IMR-90 (cell line): ENCODE results near the gene RPEL1. TPM values are rescaled to one million over a fixed set of nuclear protein-coding genes. Genes with fewer than 3 reads are reported as not detected.

Experiments
- ATAC-seq: fragments of 200-7000 bp; cut with Tn5 transposase; 2 replicates; pipeline ENCODE4 v1.9.1; 2020; ENCODE audit warnings: low read depth, mild to moderate bottlenecking, moderate library complexity
- BruUV-seq: library from RNA; stranded (reverse); fragments of 400-500 nt; replicated peaks from 2 replicates; lab custom pipeline; 2021; lab: Mats Ljungman, UMichigan
- CTCF ChIA-PET: fragments of 300-600 bp; formaldehyde crosslinking; extraction: SDS; loops from one replicate; lab custom pipeline; 2021; ENCODE audit warnings: antibody characterized with exemption; lab: Yijun Ruan, JAX
- POLR2A ChIA-PET: fragments of 300-600 bp; sonication (Branson Sonifier 250); formaldehyde crosslinking; loops from one replicate; lab custom pipeline; 2022; ENCODE audit warnings: antibody characterized with exemption; ENCODE audit not compliant: unreplicated experiment; lab: Charles Lee
- DNase-seq: peaks from one replicate; pipeline ENCODE4 v3.0.0; 2013
- H2AFZ ChIP-seq: replicated peaks from 2 replicates; pipeline ENCODE3; 2013; ENCODE audit warnings: low read length, mild to moderate bottlenecking; ENCODE audit not compliant: poor library complexity
- H2AK5ac ChIP-seq: 2 replicates; pipeline ENCODE4 v1.6.1; 2013; ENCODE audit warnings: low read depth, low read length, inconsistent platforms
- H2AK9ac ChIP-seq: replicated peaks from 2 replicates; pipeline ENCODE3; 2013; ENCODE audit warnings: mild to moderate bottlenecking, low read depth, low read length, moderate library complexity; ENCODE audit not compliant: poor library complexity
- H2BK120ac ChIP-seq: 2 replicates; pipeline ENCODE4 v1.6.1; 2013; ENCODE audit warnings: low read depth, low read length, inconsistent platforms
- H2BK15ac ChIP-seq: 3 replicates; pipeline ENCODE4 v1.6.1; 2013; ENCODE audit warnings: low read depth, low read length, inconsistent platforms
- H2BK20ac ChIP-seq: 2 replicates; pipeline ENCODE4 v1.6.1; 2013; ENCODE audit warnings: low read depth, mild to moderate bottlenecking, inconsistent platforms, low read length, moderate library complexity
- H2BK5ac ChIP-seq: 2 replicates; pipeline ENCODE4 v1.6.1; 2013; ENCODE audit warnings: mild to moderate bottlenecking, low read depth, low read length, inconsistent platforms; ENCODE audit not compliant: poor library complexity, severe bottlenecking
- H3K14ac ChIP-seq: replicated peaks from 2 replicates; pipeline ENCODE4 v1.6.1; 2013; ENCODE audit warnings: low read depth, low read length, inconsistent platforms
- H3K18ac ChIP-seq: 2 replicates; pipeline ENCODE4 v1.6.1; 2013; ENCODE audit warnings: low read depth, low read length, control low read depth
- H3K23ac ChIP-seq: 2 replicates; pipeline ENCODE4 v1.6.1; 2013; ENCODE audit warnings: low read depth, low read length, inconsistent platforms
- H3K27ac ChIP-seq: 2 replicates; pipeline ENCODE4 v1.5.1; 2013; ENCODE audit warnings: mild to moderate bottlenecking, control low read depth, low read length; ENCODE audit not compliant: insufficient read depth
- H3K27me3 ChIP-seq: 2 replicates; pipeline ENCODE4 v1.6.1; 2013; ENCODE audit warnings: low read length; ENCODE audit not compliant: control insufficient read depth, insufficient read depth
- H3K36me3 ChIP-seq: 2 replicates; pipeline ENCODE4 v1.6.1; 2013; ENCODE audit warnings: low read length, mixed read lengths; ENCODE audit not compliant: control insufficient read depth, insufficient read depth
- H3K4ac ChIP-seq: 2 replicates; pipeline ENCODE4 v1.6.1; 2013; ENCODE audit warnings: low read depth, low read length, inconsistent platforms
- H3K4me1 ChIP-seq: 2 replicates; pipeline ENCODE4 v1.6.1; 2013; ENCODE audit warnings: low read length, mixed read lengths; ENCODE audit not compliant: control insufficient read depth, insufficient read depth
- H3K4me2 ChIP-seq: 2 replicates; pipeline ENCODE4 v1.6.1; 2013; ENCODE audit warnings: low read depth, mild to moderate bottlenecking, control low read depth, low read length, moderate library complexity
- H3K4me3 ChIP-seq: 2 replicates; pipeline ENCODE4 v1.5.1; 2013; ENCODE audit warnings: low read depth, mild to moderate bottlenecking, control low read depth, low read length, moderate library complexity; ENCODE audit not compliant: insufficient read depth
- H3K56ac ChIP-seq: 2 replicates; pipeline ENCODE4 v1.6.1; 2013; ENCODE audit warnings: low read length, inconsistent platforms; ENCODE audit not compliant: insufficient read depth; ENCODE audit errors: extremely low read depth
- H3K79me1 ChIP-seq, 2 experiments: 2 replicates each; pipeline ENCODE4 v1.6.1; 2013; ENCODE audit warnings: low read length in 2 of 2, inconsistent platforms in 1 of 2, low read depth in 1 of 2
- H3K9ac ChIP-seq: 2 replicates; pipeline ENCODE4 v1.6.1; 2013; ENCODE audit warnings: low read depth, low read length, control low read depth
- H3K9me1 ChIP-seq: 2 replicates; pipeline ENCODE4 v1.6.1; 2013; ENCODE audit warnings: low read length, inconsistent platforms; ENCODE audit not compliant: insufficient read depth
- H3K9me3 ChIP-seq: 2 replicates; pipeline ENCODE4 v1.6.1; 2013; ENCODE audit warnings: low read length; ENCODE audit not compliant: control insufficient read depth, insufficient read depth
- H4K20me1 ChIP-seq: 2 replicates; pipeline ENCODE4 v1.6.1; 2013; ENCODE audit warnings: low read length, inconsistent platforms; ENCODE audit not compliant: insufficient read depth
- H4K5ac ChIP-seq: 2 replicates; pipeline ENCODE4 v1.6.1; 2013; ENCODE audit warnings: mild to moderate bottlenecking, low read depth, low read length, control low read depth
- H4K8ac ChIP-seq, 2 experiments: 2 replicates each; pipeline ENCODE4 v1.6.1; 2013; ENCODE audit warnings: low read depth in 2 of 2, low read length in 2 of 2, control low read depth in 1 of 2, inconsistent platforms in 1 of 2
- H4K91ac ChIP-seq: 2 replicates; pipeline ENCODE4 v1.6.1; 2013; ENCODE audit warnings: low read depth, low read length, inconsistent platforms; ENCODE audit not compliant: insufficient read depth
- CHD1 ChIP-seq: IDR thresholded peaks from 2 replicates; pipeline ENCODE4 v1.6.1; 2012; ENCODE audit warnings: low read depth, low read length, improper control_type of control experiment
- MAFK ChIP-seq: IDR thresholded peaks from 2 replicates; pipeline ENCODE4 v1.6.1; 2012; ENCODE audit warnings: low read depth, low read length, improper control_type of control experiment
- POLR2A ChIP-seq: IDR thresholded peaks from 2 replicates; pipeline ENCODE4 v1.6.1; 2012; ENCODE audit warnings: mild to moderate bottlenecking, low read depth, low read length
- RCOR1 ChIP-seq: IDR thresholded peaks from 2 replicates; pipeline ENCODE4 v1.6.1; 2012; ENCODE audit warnings: mild to moderate bottlenecking, low read length, improper control_type of control experiment; ENCODE audit not compliant: insufficient replicate concordance
- WGBS, 2 experiments: methylation state at CpG; one replicate each; pipeline versions ENCODE4 v1.1.5 to v1.1.7; 2013; ENCODE audit warnings: missing lambda C conversion rate in 2 of 2; ENCODE audit not compliant: insufficient read length in 1 of 2; ENCODE audit errors: extremely low coverage in 2 of 2; 5-methylcytosine and 5-hydroxymethylcytosine counted together
- dilution Hi-C: fragments of 300-500 bp; cut with HindIII; formaldehyde crosslinking; loops from one replicate; pipeline ENCODE4 v1.14.3; 2018; ENCODE audit warnings: low sequenced_read_pairs; ENCODE audit not compliant: unreplicated experiment
- in situ Hi-C: fragments of 300-500 bp; cut with MboI; formaldehyde crosslinking; loops from 3 replicates; pipeline ENCODE4 v1.14.3; 2019; ENCODE audit warnings: low sequenced_read_pairs, inconsistent platforms, mixed read lengths
- intact Hi-C: fragments of 100-400 bp; cut with micrococcal nuclease; formaldehyde crosslinking; loops from 2 replicates; pipeline ENCODE4 v1.10.0; 2022
- polyA plus RNA-seq, 3 experiments: library from polyadenylated mRNA; depleted of rRNA; stranded (reverse); fragments of >200 nt; gene quantifications; 2 replicates each; pipeline ENCODE4 v1.2.3, GENCODE V29; 2012; ENCODE audit warnings: low replicate concordance in 1 of 3
- total RNA-seq: library from RNA; depleted of rRNA; stranded (reverse); fragments of >200 nt; gene quantifications from 2 replicates; pipeline ENCODE4 v1.2.3, GENCODE V29; 2012

Gene RPEL1
- total and polyA plus RNA-seq, 2 of the 4 experiments (the other 2 are of a cell fraction), result under 0.01 to 0.26 TPM

GRCh38 chr10:103232131-103232673 is 13.5 kb upstream of the RPEL1 start:
- Histone ChIP-seq H2BK15ac (peak overlapping the region; percentile 99; the same call in 2 of the 3 replicates), H2BK20ac (peak overlapping the region; percentile 100), H3K4ac (peak overlapping the region; percentile 96), H3K9ac (no peak overlapping the region), H2AFZ (peak overlapping the region; percentile 55), H2AK9ac (peak overlapping the region; percentile 9), H4K8ac (peak overlapping the region; percentile 61 to 87), H3K23ac (peak overlapping the region; percentile 79), H4K91ac (peak overlapping the region; percentile 85), H3K14ac (peak overlapping the region; percentile 81), H3K4me1 (peaks cover 19% of the 10 kb centered on the region), H4K5ac (peak overlapping the region; percentile 78), H3K27me3 (no peaks in the 10 kb centered on the region), H3K79me1 (peaks cover 0 to 13% of the 10 kb centered on the region in 2 experiments; a peak in 1 of 4 replicates), H2BK5ac (peak overlapping the region; percentile 97), H4K20me1 (no peaks in the 10 kb centered on the region), H2AK5ac (peak overlapping the region; percentile 97), H3K27ac (peak overlapping the region; percentile 93), H3K18ac (peak overlapping the region; percentile 87), H2BK120ac (peak overlapping the region; percentile 96), H3K9me1 (peaks cover 6% of the 10 kb centered on the region), H3K56ac (peak overlapping the region; percentile 79; the same call in 1 of the 2 replicates), H3K9me3 (no peaks in the 10 kb centered on the region), H3K36me3 (no peaks in the 10 kb centered on the region), H3K4me2 (no peak overlapping the region), H3K4me3 (no peak overlapping the region)
- no peak for DNase-seq
- dilution Hi-C loops (no loop called here), in situ Hi-C loops (loop anchor here (5.0 kb wide), 1 partner anchor 40 kb away; the partner anchor contains the start of gene NT5C2), intact Hi-C loops (no loop called here)
- WGBS, 2 experiments, result no CpG with 5 or more reads among the region's 3 CpGs
- ChIA-PET POLR2A (no interaction called here), CTCF (interaction anchor here (0.7 kb wide), 1 partner anchor 229 kb away, joined by 3 read pairs; no protein-coding TSS in a partner anchor)
- TF ChIP-seq POLR2A (no peak), RCOR1 (no peak), CHD1 (no peak), MAFK (no peak)
- ATAC-seq, result no peak
- BruUV-seq, result no TSS peak
